ENCODE data around the gene NME3. TPM values are rescaled to one million over a fixed set of nuclear protein-coding genes. Genes with fewer than 3 reads are reported as not detected.

The NME3 gene
- total and polyA plus RNA-seq, 12 donors, result 0.95 to 1,073 (median 181) TPM

- intact Hi-C loops (cut with DNase I), result no loop called here
- 0 to 1% (median 0%) methylated on average over 43 to 102 of the region's 102 CpGs; no CpG with 5 or more reads in 1 of the 4 donors for WGBS, 4 donors
Observed at GRCh38 chr16:1782408-1783264, 11.3 kb upstream of the NME3 start, which contains the start of the genes NUBP2 and SPSB3. TSS of gene NUBP2 (plus strand) at chr16:1782960. CDS start at chr16:1783021, 61 bp downstream. TSS of gene SPSB3 (minus strand) at chr16:1782571. CDS start at chr16:1781483, 1,088 bp downstream.

GRCh38 chr16:1781758-1782407, 10.5 kb upstream of the NME3 start:
- intact Hi-C loops (cut with DNase I), result no loop called here
- Histone ChIP-seq H3K27ac (peak overlapping the region; percentile 60 to 95 (median 83)), H3K9me3 (replicated peaks in 1 of 3) (no peaks in the 10 kb centered on the region), H3K36me3 (replicated peaks in 1 of 2) (peaks cover 0 to 35% of the 10 kb centered on the region in 2 donors), H3K4me3 (peak overlapping the region; percentile 26 to 95 (median 76)), H3K4me1 (replicated peaks in 1 of 2) (peaks cover 23 to 26% of the 10 kb centered on the region in 2 donors), H3K27me3 (no peaks in the 10 kb centered on the region)
- DNase-seq, result peak in 4 of 7 donors; percentile 46 to 67 (median 57)
- 1 to 2% (median 1%) methylated on average over 16 to 70 of the region's 70 CpGs for WGBS, 4 donors
- TF ChIP-seq POLR2A (IDR thresholded peaks at IDR 0.05) (no peak), CTCF (IDR thresholded peaks at IDR 0.05) (peak in 4 of 6 experiments; percentile 13 to 33 (median 28))

More at GRCh38 chr16:1782408-1783264, 11.3 kb upstream of the NME3 start, which contains the start of the genes NUBP2 and SPSB3:
- Histone ChIP-seq H3K36me3 (replicated peaks in 1 of 2) (peaks cover 0 to 33% of the 10 kb centered on the region in 2 donors), H3K27ac (peak within 1 kb of the TSS; percentile 60 to 95 (median 84)), H3K4me1 (replicated peaks in 1 of 2) (peaks cover 23 to 26% of the 10 kb centered on the region in 2 donors), H3K4me3 (peak within 1 kb of the TSS; percentile 73 to 95 (median 82)), H3K27me3 (no peaks in the 10 kb centered on the region), H3K9me3 (replicated peaks in 1 of 3) (no peaks in the 10 kb centered on the region)
- peak; percentile 55 to 75 for TF ChIP-seq POLR2A (IDR thresholded peaks at IDR 0.05)
- TF ChIP-seq CTCF (IDR thresholded peaks at IDR 0.05), result no peak
- DNase-seq, result peak; percentile 100

GRCh38 chr16:1781254-1781653, 9.9 kb upstream of the NME3 start:
- Histone ChIP-seq H3K4me3 (peak overlapping the region in 2 of 4 donors; percentile 26 to 95), H3K4me1 (replicated peaks in 1 of 2) (peaks cover 23 to 26% of the 10 kb centered on the region in 2 donors), H3K36me3 (replicated peaks in 1 of 2) (peaks cover 0 to 36% of the 10 kb centered on the region in 2 donors), H3K27me3 (no peaks in the 10 kb centered on the region), H3K27ac (peak overlapping the region in 4 of 5 donors; percentile 83 to 95 (median 84)), H3K9me3 (replicated peaks in 1 of 3) (no peaks in the 10 kb centered on the region)
- intact Hi-C loops (cut with DNase I), result no loop called here
- TF ChIP-seq POLR2A (IDR thresholded peaks at IDR 0.05) (no peak), CTCF (IDR thresholded peaks at IDR 0.05) (peak in 1 of 6 experiments; percentile 0)
- WGBS, 4 donors, result 44 to 76% (median 50%) methylated on average over 9 to 20 of the region's 20 CpGs
- peak in 1 of 7 donors; percentile 35 for DNase-seq

GRCh38 chr16:1780677-1781072, 9.3 kb upstream of the NME3 start:
- peak in 3 of 7 donors; percentile 51 to 76 (median 61) for DNase-seq
- Histone ChIP-seq H3K4me3 (peak overlapping the region in 1 of 4 donors; percentile 95), H3K4me1 (replicated peaks in 1 of 2) (peaks cover 23 to 26% of the 10 kb centered on the region in 2 donors), H3K36me3 (replicated peaks in 1 of 2) (peaks cover 0 to 41% of the 10 kb centered on the region in 2 donors), H3K27ac (peak overlapping the region; percentile 30 to 95 (median 83)), H3K9me3 (replicated peaks in 1 of 3) (no peaks in the 10 kb centered on the region), H3K27me3 (no peaks in the 10 kb centered on the region)
- 45 to 62% (median 57%) methylated on average over 6 of the region's 6 CpGs for WGBS, 4 donors
- TF ChIP-seq POLR2A (IDR thresholded peaks at IDR 0.05) (peak in 1 of 2 donors; percentile 24), CTCF (IDR thresholded peaks at IDR 0.05) (no peak)
- intact Hi-C loops (cut with DNase I), result no loop called here
